ENCODE data around the gene ARX.

Gene ARX

GRCh38 chrX:25026576-25026975 lies 10.8 kb upstream of the ARX start:
- H3K9me3 ChIP-seq = no peaks in the 10 kb centered on the region
- no peak overlapping the region for H3K4me3 ChIP-seq (ENCODE audit: low read depth in 1 of 2, low read length in 1 of 2)
- no peak for TF ChIP-seq CTCF (IDR thresholded peaks at IDR 0.05)
- peaks cover 63% of the 10 kb centered on the region for H3K27me3 ChIP-seq
- no peak overlapping the region for H3K27ac ChIP-seq
- no peaks in the 10 kb centered on the region for H3K4me1 ChIP-seq (ENCODE audit: control insufficient read depth in 1 of 2, insufficient read depth in 1 of 2, low read depth in 1 of 2, low read length in 1 of 2)
- H3K36me3 ChIP-seq = no peaks in the 10 kb centered on the region

GRCh38 chrX:25025615-25026014 lies 9.8 kb upstream of the ARX start:
- Histone ChIP-seq H3K4me3 (ENCODE audit: low read depth in 1 of 2, low read length in 1 of 2) (no peak overlapping the region), H3K4me1 (ENCODE audit: control insufficient read depth in 1 of 2, insufficient read depth in 1 of 2, low read depth in 1 of 2, low read length in 1 of 2) (peaks cover 0 to 3% of the 10 kb centered on the region in 2 experiments), H3K36me3 (no peaks in the 10 kb centered on the region), H3K27ac (no peak overlapping the region), H3K9me3 (no peaks in the 10 kb centered on the region), H3K27me3 (peaks cover 73% of the 10 kb centered on the region)
- no peak for TF ChIP-seq CTCF (IDR thresholded peaks at IDR 0.05)

GRCh38 chrX:25023908-25024307 lies 8.1 kb upstream of the ARX start:
- peaks cover 0 to 5% of the 10 kb centered on the region in 2 experiments for H3K4me1 ChIP-seq (ENCODE audit: control insufficient read depth in 1 of 2, insufficient read depth in 1 of 2, low read depth in 1 of 2, low read length in 1 of 2)
- no peaks in the 10 kb centered on the region for H3K9me3 ChIP-seq
- no peak overlapping the region for H3K27ac ChIP-seq
- no peak for TF ChIP-seq CTCF (IDR thresholded peaks at IDR 0.05)
- peaks cover 90% of the 10 kb centered on the region for H3K27me3 ChIP-seq
- no peaks in the 10 kb centered on the region for H3K36me3 ChIP-seq
- H3K4me3 ChIP-seq (ENCODE audit: low read depth in 1 of 2, low read length in 1 of 2) = no peak overlapping the region

GRCh38 chrX:25022499-25023325 lies 6.9 kb upstream of the ARX start:
- Histone ChIP-seq H3K27ac (no peak overlapping the region), H3K36me3 (no peaks in the 10 kb centered on the region), H3K27me3 (peaks cover 97% of the 10 kb centered on the region), H3K4me3 (ENCODE audit: low read depth in 1 of 2, low read length in 1 of 2) (no peak overlapping the region), H3K4me1 (ENCODE audit: control insufficient read depth in 1 of 2, insufficient read depth in 1 of 2, low read depth in 1 of 2, low read length in 1 of 2) (peaks cover 0 to 5% of the 10 kb centered on the region in 2 experiments), H3K9me3 (no peaks in the 10 kb centered on the region)
- TF ChIP-seq CTCF (IDR thresholded peaks at IDR 0.05) = no peak

GRCh38 chrX:25020905-25021449 lies 5.2 kb upstream of the ARX start:
- Histone ChIP-seq H3K4me3 (ENCODE audit: low read depth in 1 of 2, low read length in 1 of 2) (peak overlapping the region in 1 of 2 experiments; percentile 21), H3K36me3 (no peaks in the 10 kb centered on the region), H3K9me3 (no peaks in the 10 kb centered on the region), H3K4me1 (ENCODE audit: control insufficient read depth in 1 of 2, insufficient read depth in 1 of 2, low read depth in 1 of 2, low read length in 1 of 2) (peaks cover 0 to 5% of the 10 kb centered on the region in 2 experiments), H3K27ac (no peak overlapping the region), H3K27me3 (peaks cover 100% of the 10 kb centered on the region)
- TF ChIP-seq CTCF (IDR thresholded peaks at IDR 0.05) = peak; percentile 20
